ENCODE results near the gene SHLD2.

- TF ChIP-seq CTCF (IDR thresholded peaks at IDR 0.05) = no peak
- no peak for TF ChIP-seq POLR2A (IDR thresholded peaks at IDR 0.05)
Observed at GRCh38 chr10:87085537-87085936, 9.5 kb upstream of the SHLD2 start.

All from heart left ventricle (tissue), 13 donors.